PC-3 (cell line): ENCODE measurements around the gene PRTN3. TPM values are rescaled to one million over a fixed set of nuclear protein-coding genes. Genes with fewer than 3 reads are reported as not detected.

ENCODE experiments used
- ATAC-seq: fragments of 200-7000 bp; cut with Tn5 transposase; 2 replicates; pipeline ENCODE4 v1.9.1; 2020; ENCODE audit warnings: mild to moderate bottlenecking, moderate library complexity
- BruUV-seq: library from RNA; stranded (reverse); fragments of 400-500 nt; replicated peaks from 2 replicates; lab custom pipeline; 2021; lab: Mats Ljungman, UMichigan
- CTCF ChIA-PET: fragments of 300-600 bp; sonication (Branson Sonifier 250); formaldehyde crosslinking; loops from one replicate; lab custom pipeline; 2022; ENCODE audit warnings: antibody characterized with exemption; lab: Charles Lee
- POLR2A ChIA-PET: fragments of 300-600 bp; sonication (Branson Sonifier 250); formaldehyde crosslinking; loops from one replicate; lab custom pipeline; 2022; ENCODE audit warnings: antibody characterized with exemption; ENCODE audit not compliant: unreplicated experiment; lab: Charles Lee
- DNase-seq: peaks from one replicate; pipeline ENCODE4 v3.0.0-alpha.2; 2015
- H2AFZ ChIP-seq: fragments of 300-600 bp; sonication (generic); 2 replicates; pipeline ENCODE4 v1.6.0; 2016; ENCODE audit warnings: antibody characterized with exemption, low read length
- H3F3A ChIP-seq: fragments of 300-600 bp; sonication (generic); one replicate; pipeline ENCODE4 v1.6.0; 2017; ENCODE audit warnings: antibody characterized with exemption, low read length, control low read depth, mild to moderate bottlenecking; ENCODE audit not compliant: unreplicated experiment
- H3K27ac ChIP-seq: fragments of 300-600 bp; sonication (generic); 2 replicates; pipeline ENCODE4 v1.5.1; 2016; ENCODE audit warnings: mild to moderate bottlenecking, low read length
- H3K27me3 ChIP-seq: fragments of 300-600 bp; sonication (generic); 2 replicates; pipeline ENCODE4 v1.6.1; 2016; ENCODE audit warnings: low read length, mixed read lengths
- H3K36me3 ChIP-seq: fragments of 300-600 bp; sonication (generic); 2 replicates; pipeline ENCODE4 v1.6.1; 2016; ENCODE audit warnings: low read depth, mixed run types, low read length, mixed read lengths
- H3K4me1 ChIP-seq: fragments of 300-600 bp; sonication (generic); 2 replicates; pipeline ENCODE4 v1.5.1; 2016; ENCODE audit warnings: low read length; ENCODE audit not compliant: insufficient read depth
- H3K4me2 ChIP-seq: fragments of 300-600 bp; sonication (generic); 2 replicates; pipeline ENCODE4 v1.6.0; 2016; ENCODE audit warnings: low read length
- H3K4me3 ChIP-seq: fragments of 300-600 bp; sonication (generic); 2 replicates; pipeline ENCODE4 v1.5.1; 2016; ENCODE audit warnings: mild to moderate bottlenecking, low read length, mixed read lengths
- H3K79me2 ChIP-seq: fragments of 300-600 bp; sonication (generic); 2 replicates; pipeline ENCODE4 v1.6.1; 2017; ENCODE audit warnings: low read length, mixed read lengths
- H3K9ac ChIP-seq: fragments of 300-600 bp; sonication (generic); 2 replicates; pipeline ENCODE4 v1.6.0; 2016; ENCODE audit warnings: mild to moderate bottlenecking, low read length
- H3K9me2 ChIP-seq: fragments of 300-600 bp; sonication (generic); replicated peaks from 2 replicates; pipeline ENCODE4 v1.6.1; 2016; ENCODE audit warnings: mixed run types, low read length, mixed read lengths
- H3K9me3 ChIP-seq: fragments of 300-600 bp; sonication (generic); 2 replicates; pipeline ENCODE4 v1.6.1; 2016; ENCODE audit warnings: low read length, mixed read lengths
- H4K20me1 ChIP-seq: fragments of 300-600 bp; sonication (generic); 2 replicates; pipeline ENCODE4 v1.6.1; 2016; ENCODE audit warnings: low read length, mixed read lengths
- CTCF ChIP-seq: fragments of 300-600 bp; sonication (generic); conservative IDR thresholded peaks from 2 replicates; pipeline ENCODE4 v1.5.1; 2017; ENCODE audit warnings: antibody characterized with exemption, low read depth, mild to moderate bottlenecking, low read length
- EZH2 ChIP-seq: fragments of 300-600 bp; sonication (generic); IDR thresholded peaks from one replicate; pipeline ENCODE4 v1.6.1; 2017; ENCODE audit warnings: antibody characterized with exemption, mild to moderate bottlenecking, low read length; ENCODE audit not compliant: unreplicated experiment
- EZH2phosphoT487 ChIP-seq: fragments of 300-600 bp; sonication (generic); IDR thresholded peaks from 2 replicates; pipeline ENCODE4 v1.6.1; 2018; ENCODE audit warnings: mild to moderate bottlenecking, antibody characterized with exemption, low read length, borderline replicate concordance
- intact Hi-C: fragments of 100-400 bp; cut with micrococcal nuclease; formaldehyde crosslinking; loops from 2 replicates; pipeline ENCODE4 v1.9.0; 2023
- total RNA-seq: library from RNA; depleted of rRNA; stranded (reverse); fragments of >200 nt; gene quantifications from 2 replicates; pipeline ENCODE4 v1.2.3, GENCODE V29; 2014

PRTN3 gene
- total RNA-seq, 1 experiment from 2014 or later, result 0.29 TPM

GRCh38 chr19:854549-854948 is 13.8 kb downstream of the PRTN3 start:
- intact Hi-C loops, result no loop called here
- Histone ChIP-seq H3K9ac (no peak overlapping the region), H3K4me1 (no peaks in the 10 kb centered on the region), H3F3A (no peaks in the 10 kb centered on the region), H2AFZ (no peak overlapping the region), H3K27me3 (no peaks in the 10 kb centered on the region), H3K79me2 (no peaks in the 10 kb centered on the region), H3K4me3 (no peak overlapping the region), H3K9me3 (no peaks in the 10 kb centered on the region), H3K36me3 (no peaks in the 10 kb centered on the region), H3K9me2 (no peaks in the 10 kb centered on the region), H4K20me1 (no peaks in the 10 kb centered on the region), H3K27ac (no peak overlapping the region), H3K4me2 (no peak overlapping the region)
- CTCF ChIA-PET, result no interaction called here
- ATAC-seq (no peak), DNase-seq (no peak)
- no TSS peak for BruUV-seq
- TF ChIP-seq EZH2 (no peak), CTCF (no peak), EZH2phosphoT487 (no peak)
- POLR2A ChIA-PET, result no interaction called here

- Histone ChIP-seq H3K4me2 (no peak overlapping the region), H3K9me2 (no peaks in the 10 kb centered on the region), H2AFZ (no peak overlapping the region), H3F3A (no peaks in the 10 kb centered on the region), H4K20me1 (no peaks in the 10 kb centered on the region), H3K27me3 (no peaks in the 10 kb centered on the region), H3K4me1 (no peaks in the 10 kb centered on the region), H3K9me3 (no peaks in the 10 kb centered on the region), H3K4me3 (no peak overlapping the region), H3K27ac (no peak overlapping the region), H3K9ac (no peak overlapping the region), H3K36me3 (no peaks in the 10 kb centered on the region), H3K79me2 (no peaks in the 10 kb centered on the region)
- no TSS peak for BruUV-seq
- no peak for DNase-seq
- ChIA-PET CTCF (no interaction called here), POLR2A (no interaction called here)
- TF ChIP-seq EZH2phosphoT487, result no peak
- no peak for TF ChIP-seq CTCF
- no peak for TF ChIP-seq EZH2
- intact Hi-C loops, result no loop called here
- ATAC-seq, result no peak
Measured at GRCh38 chr19:855142-855541, 14.3 kb downstream of the PRTN3 start.

- no TSS peak for BruUV-seq
- H4K20me1 ChIP-seq, result no peaks in the 10 kb centered on the region
- TF ChIP-seq CTCF, result no peak
- TF ChIP-seq EZH2, result no peak
- no peak for TF ChIP-seq EZH2phosphoT487
- CTCF ChIA-PET, result no interaction called here
- intact Hi-C loops, result no loop called here
- H3K9me3 ChIP-seq, result no peaks in the 10 kb centered on the region
- no peaks in the 10 kb centered on the region for H3K4me1 ChIP-seq
- H3K4me2 ChIP-seq, result no peak overlapping the region
- H3K27me3 ChIP-seq, result no peaks in the 10 kb centered on the region
- DNase-seq (no peak), ATAC-seq (no peak)
- H3F3A ChIP-seq, result no peaks in the 10 kb centered on the region
- H3K27ac ChIP-seq, result no peak overlapping the region
- H3K4me3 ChIP-seq, result no peak overlapping the region
- H3K79me2 ChIP-seq, result no peaks in the 10 kb centered on the region
- no peak overlapping the region for H2AFZ ChIP-seq
- H3K9me2 ChIP-seq, result no peaks in the 10 kb centered on the region
- H3K9ac ChIP-seq, result no peak overlapping the region
- no peaks in the 10 kb centered on the region for H3K36me3 ChIP-seq
- POLR2A ChIA-PET, result no interaction called here
Measured at GRCh38 chr19:855566-856120, 14.8 kb downstream of the PRTN3 start.
